ENCODE data around the gene TMEM191C.
"Not testable (repeated sequence)": the region's sequence is repeated elsewhere in the genome, so short reads cannot be mapped to it uniquely, and the experiment has no call there.

Gene TMEM191C

DNA sequence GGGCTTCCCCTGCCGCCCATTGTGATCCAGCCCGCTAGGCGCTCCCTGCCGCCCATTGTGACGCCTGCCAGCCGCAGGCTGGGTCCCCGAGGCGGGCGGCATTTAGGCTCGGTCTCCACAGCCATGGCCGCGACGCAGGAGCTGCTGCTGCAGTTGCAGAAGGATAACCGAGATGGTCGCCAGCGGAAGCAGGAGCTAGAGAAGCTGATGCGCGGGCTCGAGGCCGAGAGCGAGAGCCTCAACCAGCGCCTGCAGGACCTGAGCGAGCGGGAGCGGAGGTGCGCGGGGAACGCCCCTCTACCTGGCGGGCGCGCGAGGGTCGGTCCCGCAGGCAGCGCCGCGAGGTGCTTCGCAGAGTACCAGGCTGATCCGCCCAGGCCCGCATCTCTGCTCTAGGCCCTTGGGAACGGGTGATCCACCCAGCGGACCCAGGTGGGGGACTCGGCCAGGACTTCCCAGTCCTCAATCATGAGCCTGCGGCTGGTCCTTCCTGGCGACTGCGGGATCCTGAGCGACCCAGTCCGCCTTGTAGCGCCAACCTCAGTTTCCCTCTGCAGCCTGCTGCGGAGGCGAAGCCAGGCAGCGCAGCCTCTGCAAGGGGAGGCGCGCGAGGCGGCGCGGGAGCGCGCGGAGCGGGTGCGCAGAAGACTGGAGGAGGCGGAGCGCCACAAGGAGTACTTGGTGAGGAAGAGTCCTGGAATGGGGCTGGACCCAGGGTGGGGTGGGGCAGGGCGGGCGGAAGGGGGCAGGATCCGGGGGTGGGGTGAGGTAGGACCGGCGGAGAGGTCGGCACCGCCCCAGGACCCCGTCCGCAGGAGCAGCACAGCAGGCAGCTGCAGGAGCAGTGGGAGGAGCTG lies at the start of gene TMEM191C:
TSS of gene TMEM191C (plus strand) at position 51 of the 857 bp plus-strand sequence. CDS start at position 124, 73 bp downstream.
- FAIRE-seq; DNase-seq (ENCODE audit: insufficient read length, low spot score): not testable (repeated sequence)

DNA sequence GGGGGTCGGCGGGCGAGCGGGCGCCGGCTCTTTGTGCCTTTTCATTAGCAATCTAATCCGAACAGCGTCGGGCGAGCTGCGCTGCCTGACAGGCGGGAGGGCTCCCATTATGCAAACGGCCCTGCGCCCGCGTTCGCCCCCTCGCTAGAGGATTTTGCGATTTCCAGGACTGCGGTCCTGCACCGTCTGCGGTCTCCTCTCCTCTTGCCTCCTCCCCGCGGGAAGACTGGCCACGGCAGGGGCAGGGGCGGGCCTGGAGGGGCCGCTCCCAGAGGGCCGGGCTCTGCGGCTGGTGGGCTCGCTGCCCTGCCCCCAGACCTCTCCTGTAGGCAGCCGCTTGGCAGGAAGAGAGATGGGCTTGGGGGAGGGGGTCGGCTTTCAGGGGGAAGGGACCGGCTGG lies 49.3 kb upstream of the TMEM191C start:
- DNase-seq (ENCODE audit: insufficient read length, low spot score); FAIRE-seq: not testable (repeated sequence)

DNA sequence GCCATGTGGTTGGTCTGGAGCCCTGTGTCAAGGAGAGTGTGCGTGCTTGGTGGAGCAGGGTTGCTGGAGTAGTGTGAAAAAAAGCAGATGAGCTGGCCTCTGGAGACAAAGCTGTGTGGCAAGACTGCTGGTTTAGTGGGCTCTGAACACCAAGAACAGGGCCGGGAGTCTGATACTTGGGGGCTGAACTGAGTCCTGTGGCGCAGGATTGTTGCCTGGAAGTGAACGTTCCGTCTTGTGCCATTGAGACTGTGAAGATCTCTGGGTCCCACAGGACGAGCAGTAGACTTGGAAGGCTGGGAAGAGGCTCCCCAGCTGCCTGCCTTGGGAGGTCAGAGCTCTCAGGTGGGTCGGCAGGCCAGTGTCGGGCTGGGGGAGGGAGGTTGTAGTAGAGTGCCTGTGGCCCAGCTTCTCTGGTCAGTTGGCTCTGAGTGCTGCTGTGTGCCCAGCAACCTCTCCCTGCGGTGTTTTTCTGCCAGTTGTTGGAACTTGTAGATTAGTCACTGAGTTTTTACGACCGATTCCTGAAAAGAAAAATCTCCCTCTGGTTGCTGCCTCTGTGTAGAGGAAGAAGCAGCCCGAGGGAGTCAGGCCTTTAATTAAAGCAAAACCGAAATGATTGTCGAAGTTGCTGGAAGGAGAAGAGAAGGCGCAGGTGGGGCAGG lies 48.1 kb upstream of the TMEM191C start:
- FAIRE-seq: not testable (repeated sequence)

DNA sequence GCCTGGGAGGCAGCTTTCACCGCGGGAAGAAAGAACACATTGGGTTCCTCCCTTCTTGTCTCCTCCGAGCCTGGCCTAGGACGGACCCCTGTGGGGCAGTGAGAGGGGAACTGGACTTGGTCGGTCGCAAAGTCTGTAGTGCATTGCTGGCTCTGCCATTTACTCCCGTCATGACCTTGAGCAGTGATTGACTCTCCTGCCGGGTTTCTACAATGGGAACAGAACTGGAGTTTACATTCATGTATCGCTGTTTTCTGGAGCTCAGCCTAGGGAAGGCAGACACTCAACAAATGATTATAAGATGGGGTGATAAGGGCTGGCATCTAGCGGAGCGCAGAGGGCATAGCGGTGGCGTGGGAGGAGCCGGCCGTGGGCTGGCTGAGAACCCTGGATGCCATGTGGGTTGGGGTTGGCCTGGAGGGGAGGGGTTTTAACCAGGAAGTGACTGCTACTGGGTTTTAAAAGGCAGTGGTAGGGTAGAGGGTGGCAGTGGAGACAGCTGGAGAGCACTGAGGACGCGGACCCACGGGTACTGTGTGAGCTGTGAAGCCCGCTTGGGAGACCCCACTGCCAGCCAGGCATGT lies 46.9 kb upstream of the TMEM191C start:
- not testable (repeated sequence) for FAIRE-seq; DNase-seq (ENCODE audit: insufficient read length, low spot score)

More for the DNA sequence above, 48.1 kb upstream of the TMEM191C start:
- not testable (repeated sequence) for DNase-seq (ENCODE audit: insufficient read length, low spot score)

DNA sequence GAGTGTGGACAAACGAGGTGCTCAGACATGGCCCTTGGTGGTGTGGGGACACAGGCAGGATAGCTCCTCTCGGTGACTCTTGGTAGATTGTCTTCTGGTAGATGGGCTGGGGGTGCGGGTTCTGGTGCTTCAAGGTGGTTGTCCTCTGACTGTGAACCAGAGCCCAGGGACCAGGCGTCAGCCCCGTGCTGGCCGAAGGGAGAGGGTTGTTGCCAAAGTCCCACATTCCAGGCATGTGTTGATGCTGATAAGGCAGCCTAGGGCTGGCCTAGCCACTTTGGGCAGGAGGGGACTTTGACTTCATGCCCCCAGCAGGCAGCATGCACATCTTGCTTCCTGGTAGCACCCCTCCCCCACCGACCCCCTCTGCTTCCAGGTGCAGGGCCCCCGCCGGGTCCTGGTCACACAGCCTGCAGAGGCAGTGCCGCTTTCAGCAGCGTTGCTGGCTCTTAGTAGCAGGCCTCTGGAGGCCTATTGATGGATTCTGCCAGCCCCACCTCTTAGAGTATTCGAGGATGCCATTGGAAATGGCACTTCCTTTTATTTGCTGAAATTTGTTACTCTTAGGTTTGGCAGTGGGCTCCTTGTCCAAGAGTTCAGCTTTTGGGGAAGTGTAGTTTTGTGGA lies 43.0 kb upstream of the TMEM191C start:
- FAIRE-seq; DNase-seq (ENCODE audit: insufficient read length, low spot score): not testable (repeated sequence)

DNA sequence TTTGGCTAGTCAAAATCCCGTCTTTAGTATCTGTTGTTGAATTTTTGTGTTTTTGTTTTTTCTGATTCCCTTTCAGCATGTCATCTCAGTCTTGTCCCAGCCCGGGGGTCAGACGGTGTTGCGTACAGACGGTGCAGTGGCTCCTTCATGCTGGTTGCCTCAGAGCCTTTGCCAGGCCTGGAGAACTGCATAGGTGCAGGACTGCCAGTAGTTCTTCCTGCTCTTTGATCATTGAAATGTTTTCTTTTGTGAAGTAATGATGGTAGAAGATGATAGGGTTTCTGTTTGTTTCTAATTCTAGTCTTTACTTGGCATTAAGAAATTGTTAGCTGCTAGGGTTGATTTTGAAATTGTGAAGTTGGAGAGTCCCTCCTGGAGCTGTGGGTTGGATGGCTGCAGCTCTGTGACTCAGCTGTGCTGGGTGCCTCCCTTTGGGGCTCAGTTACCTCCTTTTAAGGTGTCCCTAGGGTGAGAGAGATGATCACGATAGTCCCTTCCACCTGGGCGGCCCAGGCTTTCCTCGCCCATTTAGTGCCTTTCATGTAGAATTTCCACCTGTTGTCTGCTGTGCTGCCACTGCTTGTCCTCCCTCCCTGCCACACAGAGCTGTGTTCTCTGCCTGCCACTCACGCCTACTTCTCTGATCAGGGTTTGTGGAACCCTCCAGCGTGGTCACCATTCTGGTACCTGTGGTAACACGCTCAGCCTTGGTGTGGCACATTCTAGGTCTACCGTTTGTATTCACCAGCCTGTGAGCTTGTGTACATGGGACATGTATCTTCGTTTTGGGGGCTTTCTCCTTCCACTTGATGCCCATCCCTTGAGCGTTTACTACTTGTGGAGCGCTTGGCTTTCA lies 32.6 kb upstream of the TMEM191C start:
- DNase-seq (ENCODE audit: insufficient read length, low spot score); FAIRE-seq: not testable (repeated sequence)

DNA sequence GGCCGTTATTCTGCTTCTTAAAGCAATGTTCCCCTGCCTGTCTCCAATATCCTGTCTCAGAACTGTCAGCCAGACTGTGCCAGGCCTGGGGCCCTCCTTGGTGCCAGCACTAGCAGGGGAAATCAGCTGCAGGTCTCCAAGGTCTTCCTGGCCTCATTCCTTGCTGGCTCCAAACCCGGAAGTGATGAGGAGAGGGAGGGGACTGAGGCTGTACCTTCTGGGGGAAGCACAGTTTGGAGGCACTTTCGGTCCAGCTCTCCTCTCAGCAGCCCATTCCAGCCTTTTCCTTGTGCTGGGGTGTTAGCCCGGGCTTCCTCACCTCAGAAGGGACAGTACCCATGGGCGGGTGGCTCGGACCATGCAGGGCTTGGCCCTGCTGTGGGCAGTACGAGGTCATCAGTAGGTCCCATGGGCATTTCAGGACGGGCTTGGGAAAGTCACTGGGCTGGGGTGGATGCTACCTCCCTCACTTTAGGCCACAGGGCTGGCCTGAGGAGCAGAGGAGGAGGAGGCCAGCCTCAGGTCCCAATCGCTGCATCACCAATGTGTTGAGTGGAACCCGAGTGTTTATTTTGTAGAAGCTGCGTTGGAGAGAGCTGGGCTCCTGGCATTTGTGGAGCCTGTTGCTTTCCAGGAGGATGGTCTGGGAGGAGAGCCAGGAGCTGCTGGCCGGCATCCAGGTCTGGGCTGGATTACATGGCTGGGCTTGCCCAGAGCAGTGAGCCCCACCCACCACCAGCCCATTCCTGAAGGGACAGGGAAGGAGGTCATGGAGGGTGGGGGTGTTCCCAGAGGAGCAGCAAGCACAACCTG lies 31.0 kb upstream of the TMEM191C start:
- FAIRE-seq; DNase-seq (ENCODE audit: insufficient read length, low spot score): not testable (repeated sequence)

DNA sequence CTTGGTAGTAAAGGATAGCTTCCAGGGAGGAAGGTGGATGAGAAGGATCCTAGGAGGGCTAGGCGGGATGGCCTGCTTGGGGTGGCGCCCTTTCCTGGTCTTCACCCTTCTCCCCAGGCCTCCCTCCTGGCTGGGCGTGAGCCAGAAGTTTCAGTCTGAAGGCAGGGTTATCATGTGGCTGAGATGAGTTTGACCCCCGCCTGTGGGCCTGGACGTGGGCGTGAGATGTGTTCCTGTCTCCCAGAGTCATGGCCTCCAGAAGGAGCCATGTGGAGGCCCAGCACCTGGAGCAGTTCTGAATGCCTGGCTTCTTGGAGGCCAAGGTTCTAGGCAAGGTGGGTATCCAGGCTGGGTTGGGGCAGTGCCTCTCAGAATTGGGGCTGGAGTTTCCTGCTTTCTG lies 29.2 kb upstream of the TMEM191C start:
- FAIRE-seq; DNase-seq (ENCODE audit: insufficient read length, low spot score): not testable (repeated sequence)

DNA sequence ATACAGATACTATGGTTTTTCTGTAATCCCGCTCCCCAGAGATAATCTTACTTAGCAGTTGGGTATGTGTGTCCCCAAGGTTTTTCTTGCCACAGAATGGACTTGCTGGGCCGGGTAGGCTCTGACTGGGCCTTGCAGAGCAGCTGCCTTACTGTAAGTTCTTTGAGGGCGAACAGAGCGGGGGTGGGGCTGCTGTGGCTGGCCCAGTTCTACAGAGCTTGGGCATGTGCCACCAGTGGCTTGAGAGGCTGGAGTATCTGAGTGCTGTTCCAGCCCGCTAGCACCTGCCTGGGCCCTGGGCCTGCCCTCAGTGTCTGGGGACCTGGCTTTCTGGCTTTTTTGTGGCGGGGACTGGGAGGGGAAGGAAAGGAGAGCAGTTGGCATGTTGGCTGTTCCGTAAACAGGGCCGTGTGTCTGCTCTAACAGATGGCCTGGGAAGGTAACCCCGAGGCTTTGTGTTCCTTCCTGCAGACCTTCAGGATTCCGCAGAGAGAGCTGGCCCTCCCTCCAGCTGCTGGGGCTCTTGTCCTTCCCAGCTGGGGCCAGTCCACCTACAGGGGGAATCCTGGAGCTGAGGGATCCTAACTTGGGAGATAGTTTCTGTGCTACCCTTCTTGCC lies 27.1 kb upstream of the TMEM191C start:
- not testable (repeated sequence) for FAIRE-seq; DNase-seq (ENCODE audit: insufficient read length, low spot score)

DNA sequence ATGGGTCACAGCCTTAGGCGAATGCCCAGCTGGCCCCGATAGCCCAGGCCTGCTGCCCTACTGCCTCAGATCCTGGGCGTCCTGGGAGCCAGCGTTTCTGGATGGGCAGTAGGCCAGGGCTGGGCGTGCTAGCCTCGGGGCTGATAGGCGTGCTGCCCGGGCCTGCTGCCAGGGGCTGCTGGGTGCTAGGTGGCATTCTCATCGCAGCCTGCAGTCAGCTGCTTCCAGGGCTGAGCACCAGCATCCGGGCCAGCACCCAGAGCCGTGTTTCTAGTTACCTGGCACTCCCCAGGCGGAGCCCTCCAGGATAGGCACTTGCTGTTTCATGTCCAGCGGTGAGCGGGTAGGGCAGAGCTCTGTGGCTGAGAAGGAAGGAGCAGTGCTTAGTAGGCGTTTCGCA lies 26.5 kb upstream of the TMEM191C start:
- DNase-seq (ENCODE audit: insufficient read length, low spot score); FAIRE-seq: not testable (repeated sequence)

DNA sequence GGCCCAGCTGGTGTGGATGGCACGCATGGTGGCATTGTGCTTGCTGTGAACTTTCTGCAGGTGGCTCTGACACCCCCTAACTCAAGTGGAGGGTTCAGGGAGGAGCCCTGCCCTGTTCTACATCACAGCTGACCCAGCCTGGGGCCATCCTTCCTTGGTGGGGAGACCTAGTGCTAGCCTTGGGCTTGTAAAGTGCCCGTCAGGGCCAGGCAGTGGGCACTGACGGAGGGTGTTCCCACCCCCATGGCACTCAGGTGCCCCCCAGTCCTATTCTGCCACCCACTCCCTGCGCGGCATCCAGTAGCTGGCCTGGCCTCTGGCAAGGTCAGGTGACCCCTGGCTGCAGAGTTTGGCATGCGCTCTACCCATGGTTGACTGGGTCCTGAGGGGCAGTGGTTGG lies 26.0 kb upstream of the TMEM191C start:
- not testable (repeated sequence) for DNase-seq (ENCODE audit: insufficient read length, low spot score); FAIRE-seq

DNA sequence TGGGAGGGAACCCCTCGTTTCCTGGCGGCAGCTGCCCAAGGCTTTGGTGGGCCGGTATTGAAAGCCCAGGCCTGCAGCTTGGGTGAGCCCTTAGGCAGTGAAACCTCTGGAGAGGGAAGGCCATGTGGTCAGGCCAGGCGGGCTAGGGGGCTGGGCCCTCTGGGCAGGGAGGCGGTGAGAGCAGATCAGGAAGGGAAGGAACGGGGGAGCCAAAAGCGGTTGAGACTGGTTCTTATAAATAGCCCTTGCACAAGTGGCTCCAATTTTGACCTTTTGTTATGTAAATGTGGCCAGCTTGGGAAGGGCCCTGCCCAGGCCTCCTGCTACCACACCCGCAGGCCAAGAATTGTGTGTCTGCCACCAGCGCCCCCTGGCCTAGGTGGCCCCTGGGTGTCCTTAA lies 25.1 kb upstream of the TMEM191C start:
- not testable (repeated sequence) for FAIRE-seq

DNA sequence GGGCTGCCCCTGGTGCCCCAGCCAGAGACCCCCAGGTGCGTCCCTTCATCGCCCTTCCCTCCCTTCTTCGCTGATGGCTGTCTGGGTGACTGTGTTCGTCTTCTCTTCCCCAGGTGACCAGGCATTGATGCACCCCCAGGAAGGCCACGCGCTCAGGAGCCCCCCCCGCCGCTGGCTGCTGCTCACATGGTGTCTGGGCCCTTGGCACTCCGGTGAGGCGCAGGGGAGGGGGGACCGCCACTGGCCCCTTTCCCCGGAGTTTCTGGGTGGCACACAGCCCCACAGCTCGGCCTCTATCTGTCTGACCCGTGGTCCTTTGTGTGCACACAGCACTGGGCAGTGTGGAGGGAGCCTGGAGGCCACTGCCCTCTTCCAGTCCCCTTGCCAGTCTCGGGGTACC lies 24.5 kb upstream of the TMEM191C start:
- FAIRE-seq; DNase-seq (ENCODE audit: insufficient read length, low spot score): not testable (repeated sequence)

More for the DNA sequence above, 25.1 kb upstream of the TMEM191C start:
- DNase-seq (ENCODE audit: insufficient read length, low spot score): not testable (repeated sequence)
